ENCODE measurements around the gene TMEM167A.
A peak's percentile ranks its signal among the peaks of the same experiment; 100 is the strongest.

The TMEM167A gene

GRCh38 chr5:83035373-83036100 is 41.7 kb downstream of the TMEM167A start:
- no peak for DNase-seq (ENCODE audit: low read depth in 2 of 2)

- no peak for DNase-seq (ENCODE audit: low read depth in 2 of 2)
Observed at GRCh38 chr5:83034528-83035207, 42.5 kb downstream of the TMEM167A start.

GRCh38 chr5:83034036-83034435 is 43.2 kb downstream of the TMEM167A start:
- DNase-seq (ENCODE audit: low read depth in 2 of 2), result no peak

GRCh38 chr5:83031381-83031780 is 45.8 kb downstream of the TMEM167A start:
- DNase-seq (ENCODE audit: low read depth in 2 of 2), result no peak

- peak; percentile 5 to 7 for DNase-seq (ENCODE audit: low read depth in 2 of 2)
Observed at GRCh38 chr5:83029912-83030311, 47.3 kb downstream of the TMEM167A start.

- no peak for DNase-seq (ENCODE audit: low read depth in 2 of 2)
Observed at GRCh38 chr5:83026930-83027687, 50.1 kb downstream of the TMEM167A start.

GRCh38 chr5:83026516-83026915 is 50.7 kb downstream of the TMEM167A start:
- DNase-seq (ENCODE audit: low read depth in 2 of 2), result no peak

GRCh38 chr5:83025690-83026478 is 51.3 kb downstream of the TMEM167A start:
- no peak for DNase-seq (ENCODE audit: low read depth in 2 of 2)

- no peak for DNase-seq (ENCODE audit: low read depth in 2 of 2)
Observed at GRCh38 chr5:83022334-83022733, 54.9 kb downstream of the TMEM167A start.

- DNase-seq (ENCODE audit: low read depth in 2 of 2), result no peak
Observed at GRCh38 chr5:83015676-83016075, 61.5 kb downstream of the TMEM167A start.

GRCh38 chr5:83011985-83012384 is 65.2 kb downstream of the TMEM167A start:
- DNase-seq (ENCODE audit: low read depth in 2 of 2), result no peak

GRCh38 chr5:83009408-83009807 is 67.8 kb downstream of the TMEM167A start:
- DNase-seq (ENCODE audit: low read depth in 2 of 2), result no peak

GRCh38 chr5:83007755-83008154 is 69.4 kb downstream of the TMEM167A start:
- no peak for DNase-seq (ENCODE audit: low read depth in 2 of 2)

GRCh38 chr5:83006683-83007283 is 70.4 kb downstream of the TMEM167A start:
- no peak for DNase-seq (ENCODE audit: low read depth in 2 of 2)

GRCh38 chr5:83003791-83004190 is 73.4 kb downstream of the TMEM167A start:
- DNase-seq (ENCODE audit: low read depth in 2 of 2), result no peak
